Astrocyte (in vitro differentiated cells and primary cell): ENCODE measurements around the gene NCOA7.

Experiments
- EZH2 ChIP-seq: IDR thresholded peaks from 2 replicates; pipeline ENCODE4 v1.6.1; 2012; ENCODE audit warnings: mild to moderate bottlenecking, low read length, inconsistent platforms; ENCODE audit not compliant: insufficient read depth
- TF ChIP-seq, protein P1 (sequence below): IDR thresholded peaks from 2 replicates; pipeline ENCODE4 v1.5.1; 2011; ENCODE audit warnings: low read depth, mild to moderate bottlenecking, inconsistent platforms, low read length, moderate library complexity; ENCODE audit not compliant: insufficient read depth

- TF ChIP-seq, protein P1, sequence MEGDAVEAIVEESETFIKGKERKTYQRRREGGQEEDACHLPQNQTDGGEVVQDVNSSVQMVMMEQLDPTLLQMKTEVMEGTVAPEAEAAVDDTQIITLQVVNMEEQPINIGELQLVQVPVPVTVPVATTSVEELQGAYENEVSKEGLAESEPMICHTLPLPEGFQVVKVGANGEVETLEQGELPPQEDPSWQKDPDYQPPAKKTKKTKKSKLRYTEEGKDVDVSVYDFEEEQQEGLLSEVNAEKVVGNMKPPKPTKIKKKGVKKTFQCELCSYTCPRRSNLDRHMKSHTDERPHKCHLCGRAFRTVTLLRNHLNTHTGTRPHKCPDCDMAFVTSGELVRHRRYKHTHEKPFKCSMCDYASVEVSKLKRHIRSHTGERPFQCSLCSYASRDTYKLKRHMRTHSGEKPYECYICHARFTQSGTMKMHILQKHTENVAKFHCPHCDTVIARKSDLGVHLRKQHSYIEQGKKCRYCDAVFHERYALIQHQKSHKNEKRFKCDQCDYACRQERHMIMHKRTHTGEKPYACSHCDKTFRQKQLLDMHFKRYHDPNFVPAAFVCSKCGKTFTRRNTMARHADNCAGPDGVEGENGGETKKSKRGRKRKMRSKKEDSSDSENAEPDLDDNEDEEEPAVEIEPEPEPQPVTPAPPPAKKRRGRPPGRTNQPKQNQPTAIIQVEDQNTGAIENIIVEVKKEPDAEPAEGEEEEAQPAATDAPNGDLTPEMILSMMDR, result no peak
- no peak for TF ChIP-seq EZH2
These were observed 3.1 kb downstream of the NCOA7 start for GRCh38 chr6:125793863-125794262.
